ENCODE measurements around the gene SEC63.

GRCh38 chr6:107999341-107999740 is 41.3 kb upstream of the SEC63 start:
- TF ChIP-seq POLR2AphosphoS5 (IDR thresholded peaks at IDR 0.05; ENCODE audit: low read depth, low read length) (no peak), TAF1 (IDR thresholded peaks at IDR 0.05; ENCODE audit: borderline replicate concordance, insufficient read depth, low read length) (no peak)
